Activated T-cell treated with anti-CD3 and anti-CD28 coated beads, Interleukin-2, amount 50 U/mL, for 1 hour (primary cell): ENCODE measurements around the gene MAP1S.
A peak's percentile ranks its signal among the peaks of the same experiment; 100 is the strongest.

Experiments
- DNase-seq: peaks from one replicate; pipeline ENCODE4 v3.0.0-alpha.2; 2020

MAP1S gene, protein sequence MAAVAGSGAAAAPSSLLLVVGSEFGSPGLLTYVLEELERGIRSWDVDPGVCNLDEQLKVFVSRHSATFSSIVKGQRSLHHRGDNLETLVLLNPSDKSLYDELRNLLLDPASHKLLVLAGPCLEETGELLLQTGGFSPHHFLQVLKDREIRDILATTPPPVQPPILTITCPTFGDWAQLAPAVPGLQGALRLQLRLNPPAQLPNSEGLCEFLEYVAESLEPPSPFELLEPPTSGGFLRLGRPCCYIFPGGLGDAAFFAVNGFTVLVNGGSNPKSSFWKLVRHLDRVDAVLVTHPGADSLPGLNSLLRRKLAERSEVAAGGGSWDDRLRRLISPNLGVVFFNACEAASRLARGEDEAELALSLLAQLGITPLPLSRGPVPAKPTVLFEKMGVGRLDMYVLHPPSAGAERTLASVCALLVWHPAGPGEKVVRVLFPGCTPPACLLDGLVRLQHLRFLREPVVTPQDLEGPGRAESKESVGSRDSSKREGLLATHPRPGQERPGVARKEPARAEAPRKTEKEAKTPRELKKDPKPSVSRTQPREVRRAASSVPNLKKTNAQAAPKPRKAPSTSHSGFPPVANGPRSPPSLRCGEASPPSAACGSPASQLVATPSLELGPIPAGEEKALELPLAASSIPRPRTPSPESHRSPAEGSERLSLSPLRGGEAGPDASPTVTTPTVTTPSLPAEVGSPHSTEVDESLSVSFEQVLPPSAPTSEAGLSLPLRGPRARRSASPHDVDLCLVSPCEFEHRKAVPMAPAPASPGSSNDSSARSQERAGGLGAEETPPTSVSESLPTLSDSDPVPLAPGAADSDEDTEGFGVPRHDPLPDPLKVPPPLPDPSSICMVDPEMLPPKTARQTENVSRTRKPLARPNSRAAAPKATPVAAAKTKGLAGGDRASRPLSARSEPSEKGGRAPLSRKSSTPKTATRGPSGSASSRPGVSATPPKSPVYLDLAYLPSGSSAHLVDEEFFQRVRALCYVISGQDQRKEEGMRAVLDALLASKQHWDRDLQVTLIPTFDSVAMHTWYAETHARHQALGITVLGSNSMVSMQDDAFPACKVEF

GRCh38 chr19:17718947-17719711, at the start of gene MAP1S:
TSS of gene MAP1S (plus strand) at chr19:17719480. CDS start at chr19:17719503, 23 bp downstream.
- peak; percentile 73 for DNase-seq

- DNase-seq, result no peak
These were observed 47.4 kb upstream of the MAP1S start for GRCh38 chr19:17671906-17672305.

- DNase-seq, result no peak
These were observed 45.1 kb upstream of the MAP1S start for GRCh38 chr19:17673937-17674799.

DNA sequence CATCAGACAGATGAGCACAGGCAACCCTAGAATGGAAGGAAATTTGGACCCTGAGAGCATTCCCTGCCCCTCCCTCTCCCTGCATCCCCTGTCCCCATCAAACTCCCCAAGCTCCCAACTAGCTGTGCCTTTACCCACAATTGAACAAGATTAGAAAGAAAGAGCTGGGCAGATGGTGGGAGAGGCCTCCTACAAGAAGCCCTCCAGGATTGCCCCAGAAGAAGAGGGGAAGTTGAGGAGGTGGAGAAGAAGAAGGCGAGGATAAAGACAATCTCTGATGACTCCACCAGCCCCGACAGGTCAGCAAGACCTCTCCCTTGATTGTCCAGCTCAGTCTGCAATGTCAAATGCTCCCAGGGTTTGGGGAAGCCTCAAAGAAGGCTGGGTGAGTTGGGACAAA, 43.0 kb upstream of the MAP1S start:
- no peak for DNase-seq

- no peak for DNase-seq
These were observed 42.3 kb upstream of the MAP1S start for GRCh38 chr19:17677002-17677401.

- DNase-seq, result no peak
These were observed 40.4 kb upstream of the MAP1S start for GRCh38 chr19:17678836-17679235.

DNA sequence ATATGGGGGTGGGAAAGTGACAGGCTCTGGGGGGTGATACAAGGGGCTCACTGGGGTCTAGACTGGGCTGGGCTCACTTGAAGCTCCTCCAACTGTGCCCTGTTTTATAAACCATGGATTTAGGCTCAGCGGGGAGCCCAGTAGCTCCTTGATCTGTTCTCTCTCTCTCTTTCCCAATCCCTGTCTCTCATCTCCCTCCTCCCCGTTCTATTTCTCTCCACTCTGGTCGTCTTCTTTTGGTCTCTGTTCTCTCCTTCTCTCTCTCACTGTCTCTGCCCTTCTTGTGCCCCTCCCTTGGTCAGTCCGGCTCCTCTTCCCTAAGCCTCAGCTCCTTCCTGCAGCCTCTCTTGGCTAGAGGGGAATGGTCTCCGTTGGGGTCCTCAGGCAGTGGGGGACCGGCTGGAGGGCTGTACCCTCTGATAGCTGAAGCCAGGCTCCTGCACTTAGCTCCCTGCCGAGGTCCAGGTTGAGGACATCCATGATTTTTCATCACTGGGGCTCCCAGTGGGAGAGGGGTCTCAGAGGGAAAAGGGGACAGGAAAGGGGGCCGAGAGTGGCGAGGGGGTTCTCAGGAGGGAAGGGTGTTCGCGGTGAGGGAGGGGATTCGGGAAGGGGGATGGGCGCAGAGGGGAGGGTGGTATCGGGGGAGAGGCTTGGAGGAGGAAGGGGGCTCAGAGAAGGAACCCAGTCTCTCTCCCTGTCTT, 39.6 kb upstream of the MAP1S start:
- no peak for DNase-seq

DNA sequence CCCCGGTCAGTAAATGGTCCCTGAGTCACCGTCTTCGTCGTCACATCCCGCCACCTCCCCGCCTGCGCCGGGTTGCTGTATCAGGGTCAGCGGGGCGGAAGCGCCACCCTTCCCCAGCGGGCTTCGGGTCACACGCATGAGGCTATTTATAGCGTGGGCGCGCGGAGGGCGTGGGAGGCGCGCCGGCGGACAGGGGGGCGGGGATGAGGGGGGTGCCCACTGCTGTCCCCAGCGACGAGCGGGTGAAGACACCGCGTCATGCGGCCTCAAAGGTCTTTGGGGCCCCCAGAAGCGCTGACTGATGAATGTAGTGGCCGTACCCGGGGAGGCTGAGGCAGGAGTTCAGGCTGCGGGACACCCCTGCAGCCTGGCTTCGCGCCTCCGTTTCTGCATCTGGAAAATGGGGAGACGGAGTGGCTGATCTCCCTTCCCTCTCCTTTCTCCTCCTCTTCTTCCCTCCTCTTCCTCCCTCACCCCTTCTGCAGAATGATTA, 39.0 kb upstream of the MAP1S start:
- DNase-seq, result peak; percentile 38

DNA sequence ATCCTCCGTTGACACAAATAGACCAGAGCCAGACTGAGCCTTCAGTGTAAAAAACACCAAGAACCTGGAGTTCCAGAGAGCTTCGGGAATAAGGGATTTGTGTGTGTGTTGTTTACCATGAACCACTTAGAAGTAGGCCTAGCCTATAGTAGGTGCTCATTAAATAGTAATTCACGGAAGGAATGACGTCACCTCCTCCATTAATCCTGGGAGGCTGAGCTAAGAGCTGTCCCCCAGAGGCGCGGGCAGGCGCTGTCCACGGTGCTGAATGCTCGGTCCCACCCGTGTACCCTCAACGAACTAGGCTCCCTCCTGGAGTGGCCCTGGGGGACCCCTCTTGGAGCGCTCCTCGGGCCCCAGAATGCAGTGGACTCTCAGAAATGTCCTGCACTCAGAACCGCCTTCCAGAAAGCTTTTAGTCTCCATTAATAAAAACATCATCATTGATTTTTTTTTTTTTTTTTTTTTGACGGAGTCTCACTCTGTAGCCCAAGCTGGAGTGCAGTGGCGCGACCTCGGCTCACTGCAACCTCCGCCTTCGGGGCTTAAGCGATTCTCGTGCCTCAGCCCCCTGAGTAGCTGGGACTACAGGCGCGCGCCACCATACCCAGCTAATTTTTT, 37.7 kb upstream of the MAP1S start:
- DNase-seq, result peak; percentile 37

GRCh38 chr19:17682273-17682672, 37.0 kb upstream of the MAP1S start:
- no peak for DNase-seq

DNA sequence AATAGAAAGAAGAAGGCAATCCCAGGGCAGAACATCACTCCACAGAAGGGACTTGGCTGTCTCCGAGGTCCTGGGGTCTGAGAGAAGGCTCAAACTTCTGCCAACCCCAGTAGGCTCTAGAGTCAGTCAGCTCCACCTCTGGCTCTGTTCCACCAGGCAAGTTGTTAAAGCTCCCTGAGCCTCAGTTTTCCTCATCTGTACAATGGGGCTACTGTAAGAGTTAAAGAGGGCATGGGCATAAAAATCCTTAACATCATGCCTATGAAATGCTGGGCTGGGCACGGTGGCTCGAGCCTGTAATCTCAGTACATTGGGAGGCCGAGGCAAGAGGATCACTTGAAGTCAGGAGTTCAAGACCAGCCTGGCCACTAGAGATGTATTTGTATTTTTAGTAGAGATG, 36.2 kb upstream of the MAP1S start:
- no peak for DNase-seq

GRCh38 chr19:17684256-17684655, 35.0 kb upstream of the MAP1S start:
- no peak for DNase-seq

GRCh38 chr19:17685451-17686022, 33.7 kb upstream of the MAP1S start:
- no peak for DNase-seq

- no peak for DNase-seq
These were observed 33.2 kb upstream of the MAP1S start for GRCh38 chr19:17686023-17686521.

- no peak for DNase-seq
These were observed 32.7 kb upstream of the MAP1S start for GRCh38 chr19:17686592-17687024.

DNA sequence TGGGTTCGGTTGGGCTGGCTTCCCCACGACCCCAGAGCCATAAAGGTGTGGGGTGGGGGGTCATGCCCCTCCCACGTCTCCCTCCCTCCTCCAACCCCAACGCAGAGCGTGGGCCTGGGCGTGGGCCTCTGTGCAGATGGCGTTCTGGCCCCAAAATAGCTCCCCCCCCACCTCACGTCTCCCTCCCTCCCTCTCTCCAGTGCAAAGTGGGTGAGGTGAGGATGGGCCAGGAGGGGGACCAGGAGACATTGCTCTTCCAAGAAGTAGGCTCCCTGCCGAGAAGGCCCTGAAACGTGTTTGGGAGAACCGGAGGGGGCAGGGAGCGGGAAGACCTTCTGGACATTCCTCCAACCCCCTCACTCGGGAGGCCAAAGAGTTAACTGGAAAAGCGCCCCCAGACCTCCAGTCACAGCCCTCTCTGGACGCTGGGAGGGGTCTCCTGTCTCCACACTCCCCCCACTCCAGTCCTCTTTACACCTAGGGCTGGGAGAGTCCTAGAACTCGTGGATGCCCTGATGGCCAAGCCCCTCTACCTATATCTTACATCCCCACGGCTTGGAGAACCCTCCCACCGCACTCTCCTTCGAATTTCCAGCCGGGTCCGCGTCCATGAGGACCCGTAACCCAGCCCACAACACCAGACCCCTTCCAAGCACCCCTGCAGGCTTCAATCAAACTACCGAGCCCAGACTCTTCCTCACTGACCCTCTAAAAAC, 32.0 kb upstream of the MAP1S start:
- DNase-seq, result no peak

DNA sequence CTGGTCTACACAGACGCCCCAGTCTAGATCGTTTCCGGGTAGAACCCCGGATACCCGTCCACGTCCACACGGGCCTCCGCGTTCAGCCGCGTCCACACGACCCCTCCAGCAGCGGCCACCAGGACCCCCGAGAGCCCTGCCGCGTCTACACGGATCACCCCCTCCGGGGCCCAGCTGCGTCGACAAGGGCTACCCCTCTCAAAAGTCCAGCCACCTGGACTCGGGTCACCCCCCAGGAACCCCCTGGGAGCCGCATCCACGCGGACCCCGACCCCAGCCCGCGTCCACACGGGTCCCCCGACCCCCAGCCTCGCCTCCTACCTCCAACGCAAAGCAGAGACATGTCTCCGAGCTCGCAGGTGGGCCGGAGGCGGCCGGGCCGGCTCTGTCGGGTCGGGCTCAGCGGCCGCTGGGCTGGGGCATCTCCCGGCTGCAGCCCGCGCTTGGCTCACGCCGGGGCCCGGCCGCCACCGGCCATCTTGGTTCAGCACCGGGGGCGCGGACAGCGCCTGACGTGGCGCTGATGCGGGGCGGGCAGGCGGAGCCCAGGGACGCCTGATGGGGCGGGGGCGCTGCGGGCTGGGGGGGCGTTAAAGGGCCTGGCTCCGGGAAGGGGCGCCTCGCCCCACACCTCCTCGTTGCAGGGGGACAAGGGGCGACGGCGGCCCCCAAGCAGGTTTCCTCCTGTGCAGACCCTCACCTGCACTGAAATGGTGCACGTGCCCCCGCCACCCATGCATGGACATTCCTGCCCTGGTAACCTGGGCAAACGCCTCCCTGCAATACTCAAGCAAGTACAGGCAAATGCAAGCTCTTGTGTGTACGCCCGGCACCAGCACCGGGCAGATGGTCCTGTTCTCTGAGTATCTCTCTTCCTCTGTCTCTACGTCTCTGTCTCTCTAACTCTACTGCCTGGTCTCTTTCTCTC, 31.2 kb upstream of the MAP1S start, which contains the start of gene UNC13A:
Gene UNC13A, minus strand, starts transcription at position 498 of the 928 bp plus-strand sequence. Its CDS starts 155 bp downstream, at position 343.
- peak; percentile 63 for DNase-seq
